Measurements from ENCODE around the gene GALNT5. TPM values are rescaled to one million over a fixed set of nuclear protein-coding genes. Genes with fewer than 3 reads are reported as not detected.
"Not testable (repeated sequence)": the region's sequence is repeated elsewhere in the genome, so short reads cannot be mapped to it uniquely, and the experiment has no call there.

GALNT5 gene
- total RNA-seq, 1 donor from 2014 or later, result 0.35 TPM

DNA sequence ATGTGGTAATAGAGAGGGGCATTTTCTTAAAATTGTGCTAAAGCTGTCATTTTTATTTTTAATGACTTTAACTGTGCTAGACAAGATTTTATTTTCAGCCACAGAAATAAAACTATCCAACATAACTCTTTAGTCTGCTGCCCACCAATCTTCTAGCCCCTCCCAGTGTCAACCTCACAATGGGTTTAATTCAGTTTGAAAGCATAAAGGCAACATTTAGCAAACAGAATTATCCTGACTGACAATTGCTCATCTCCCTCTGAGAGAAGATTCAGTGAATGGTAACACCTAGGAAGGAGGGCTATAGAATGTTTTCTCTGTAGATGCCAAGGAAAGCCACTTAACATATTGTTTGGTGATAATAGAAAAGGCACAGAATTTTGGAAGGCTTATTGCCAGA is 62.9 kb downstream of the GALNT5 start:
- no peak for DNase-seq (ENCODE audit: low spot score)
- intact Hi-C loops (cut with DNase I), result no loop called here

DNA sequence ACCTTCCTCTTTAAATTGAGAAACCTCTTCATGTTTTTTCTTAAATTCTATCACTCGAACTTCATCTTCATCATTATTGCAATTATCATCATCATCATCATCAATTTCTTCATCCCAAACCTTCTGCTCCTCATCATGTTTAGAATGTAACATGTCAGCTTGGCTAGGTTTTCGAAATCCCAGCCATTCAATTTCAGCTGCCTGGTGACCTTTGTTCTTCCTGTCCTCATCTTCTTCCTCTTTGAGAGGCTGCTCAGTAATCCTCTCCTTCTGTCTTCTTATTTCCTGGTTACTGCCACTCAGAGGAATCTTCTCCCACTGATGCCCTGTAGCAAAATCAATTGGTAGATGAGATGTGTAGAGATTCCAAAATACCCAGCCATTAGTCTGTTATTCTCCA is 64.0 kb downstream of the GALNT5 start:
- intact Hi-C loops (cut with DNase I), result no loop called here
- DNase-seq (ENCODE audit: low spot score), result no peak

DNA sequence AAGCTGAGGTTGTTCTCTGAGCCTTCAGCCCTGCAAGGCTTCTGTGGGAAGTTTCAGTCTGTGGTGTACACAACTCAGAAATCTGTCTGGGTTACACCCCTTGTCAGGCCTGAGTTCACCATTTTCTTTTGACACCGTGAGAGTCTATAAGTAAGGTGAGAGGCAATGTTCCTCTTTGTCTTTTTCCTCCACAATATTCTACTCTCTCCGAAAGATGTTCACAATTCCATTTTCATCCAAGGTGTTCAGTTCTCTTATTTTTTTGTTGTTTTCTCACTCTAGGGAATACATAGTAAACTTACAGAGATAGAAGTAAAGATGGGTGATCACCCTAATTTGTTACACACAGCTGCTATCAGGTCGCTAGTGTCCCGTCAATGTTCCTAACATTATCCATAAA is 64.9 kb downstream of the GALNT5 start:
- no peak for DNase-seq (ENCODE audit: low spot score)
- intact Hi-C loops (cut with DNase I), result no loop called here

DNA sequence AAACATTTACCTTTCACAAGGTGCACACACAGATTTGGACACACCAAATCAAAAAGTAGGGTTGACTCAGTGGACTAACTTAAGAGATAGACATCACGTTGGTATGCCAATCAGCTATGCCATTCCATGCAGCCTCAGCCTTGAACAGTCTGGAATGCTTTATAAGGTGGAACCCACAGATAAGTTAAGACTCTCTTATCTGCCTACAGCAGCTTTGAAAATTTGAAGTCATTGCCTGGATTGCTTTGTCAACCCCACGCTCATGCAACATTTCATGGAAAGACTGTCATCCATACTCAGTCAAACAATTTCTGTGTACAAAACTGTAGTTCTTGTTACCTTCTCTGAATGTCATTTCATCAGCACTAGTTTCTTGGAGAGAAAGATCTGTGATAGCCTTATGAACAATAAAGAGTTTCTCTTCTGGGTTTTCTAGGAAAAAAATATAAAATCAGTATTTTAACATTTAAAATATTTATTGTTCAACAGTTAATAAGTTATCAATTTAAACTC is 66.9 kb downstream of the GALNT5 start:
- DNase-seq (ENCODE audit: low spot score), result no peak
- intact Hi-C loops (cut with DNase I), result no loop called here

DNA sequence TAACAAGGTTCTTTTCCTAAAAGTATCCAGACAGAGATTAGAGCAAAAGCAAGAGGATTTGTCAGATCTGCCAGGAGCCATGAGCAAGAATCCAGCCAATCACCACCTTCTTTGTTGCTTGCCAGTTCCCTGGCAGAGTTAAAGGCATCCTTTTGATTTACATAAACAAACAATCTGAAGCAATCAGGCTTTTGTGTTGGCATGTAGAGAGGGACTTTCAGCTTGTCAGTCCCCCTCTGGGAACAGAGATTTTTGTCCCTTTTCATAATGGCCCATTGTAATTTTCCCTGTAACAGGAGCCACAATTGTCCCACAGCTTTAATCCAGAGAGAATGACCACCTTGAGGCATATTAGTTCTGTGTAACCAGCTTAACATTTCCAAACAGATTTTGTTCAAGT is 68.3 kb downstream of the GALNT5 start, which contains the start of gene ERMN:
Gene ERMN (minus strand): TSS at position 39 of the 400 bp plus-strand sequence. CDS start 182 bp downstream, outside the sequence.
- intact Hi-C loops (cut with DNase I), result loop anchor here (5.0 kb wide), 1 partner anchor 167 kb away; no protein-coding TSS in a partner anchor
- DNase-seq (ENCODE audit: low spot score), result no peak

DNA sequence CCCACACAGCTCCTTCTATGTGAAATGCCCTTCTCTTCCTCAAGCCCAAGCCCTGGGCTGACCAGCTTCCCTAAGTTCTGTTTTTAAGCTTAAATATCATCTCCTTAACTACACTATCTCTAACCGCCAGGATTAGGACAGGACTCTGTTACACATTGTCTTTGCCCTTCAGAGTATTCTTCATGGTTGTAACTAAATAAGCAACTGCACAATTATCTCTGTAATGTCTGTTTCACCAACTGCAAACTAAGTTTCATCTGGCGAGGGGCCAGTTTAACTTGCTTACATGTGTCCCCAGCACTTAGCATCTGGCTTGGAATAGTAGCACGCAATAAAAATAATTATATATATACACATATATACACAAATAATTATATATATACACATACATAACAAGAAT is 69.2 kb downstream of the GALNT5 start:
- intact Hi-C loops (cut with DNase I), result loop anchor here (5.0 kb wide), 1 partner anchor 166 kb away; no protein-coding TSS in a partner anchor
- no peak for DNase-seq (ENCODE audit: low spot score)

DNA sequence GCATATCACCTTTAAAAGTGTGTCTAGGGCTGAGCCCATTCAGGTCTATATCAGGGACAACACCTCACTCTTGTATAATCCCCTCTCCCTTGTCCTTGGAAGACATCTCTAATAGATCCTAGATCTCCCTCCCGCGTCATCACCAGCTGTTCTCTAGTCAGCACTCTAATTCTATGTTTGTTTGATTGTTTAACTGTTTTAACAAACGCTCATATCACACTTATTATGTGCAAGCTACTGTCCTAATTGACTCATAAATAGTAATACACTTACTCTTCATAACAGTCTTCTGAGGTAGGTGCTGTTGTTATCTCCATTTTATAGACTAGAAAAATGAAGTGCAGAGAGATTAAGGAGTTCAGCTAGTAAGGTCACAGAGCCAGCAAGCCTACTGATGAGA is 69.7 kb downstream of the GALNT5 start:
- intact Hi-C loops (cut with DNase I), result loop anchor here (5.0 kb wide), 1 partner anchor 165 kb away; no protein-coding TSS in a partner anchor
- no peak for DNase-seq (ENCODE audit: low spot score)

DNA sequence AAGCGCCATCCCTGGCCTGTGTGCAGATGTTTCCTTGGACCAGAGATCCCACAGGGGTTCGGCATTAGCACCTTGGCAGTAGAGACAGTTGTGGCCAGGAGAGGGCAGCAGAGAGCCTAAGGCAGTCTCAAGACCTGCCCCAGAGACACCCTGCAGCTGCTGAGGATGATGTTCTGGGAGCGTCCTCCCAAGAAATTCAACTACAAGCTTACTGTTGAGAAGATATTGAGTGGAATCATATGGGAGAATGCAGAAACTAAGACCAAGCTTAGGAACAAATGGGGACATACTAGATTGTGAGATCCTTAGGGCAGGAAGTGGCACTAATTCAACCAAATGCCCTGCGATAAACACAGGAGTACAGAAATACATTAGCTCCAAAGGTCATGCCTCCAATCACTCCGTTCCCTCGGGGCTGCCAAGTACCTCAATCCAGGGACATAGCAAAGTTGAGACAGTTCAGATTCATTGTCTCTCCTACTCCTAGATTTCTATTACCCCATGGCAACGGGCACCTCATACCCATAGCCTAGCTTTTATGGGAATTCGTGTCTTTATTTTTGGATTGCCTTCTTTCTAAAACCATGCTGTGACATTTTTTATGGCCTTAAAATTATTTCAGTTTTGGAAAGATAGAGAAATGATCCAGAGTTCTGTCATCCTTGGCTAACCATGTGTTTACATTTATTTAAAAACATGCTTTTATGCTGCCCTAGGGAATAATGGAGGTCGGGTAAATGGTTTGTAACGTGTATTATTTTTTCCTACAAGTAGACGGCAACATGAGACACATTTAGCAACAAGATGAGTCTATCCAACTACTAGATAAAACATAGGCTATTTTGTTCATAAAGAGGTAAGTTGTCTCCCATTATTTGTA is 70.4 kb downstream of the GALNT5 start:
- intact Hi-C loops (cut with DNase I), result loop anchor here (5.0 kb wide), 1 partner anchor 164 kb away; no protein-coding TSS in a partner anchor
- peak; percentile 88 for DNase-seq (ENCODE audit: low spot score)

DNA sequence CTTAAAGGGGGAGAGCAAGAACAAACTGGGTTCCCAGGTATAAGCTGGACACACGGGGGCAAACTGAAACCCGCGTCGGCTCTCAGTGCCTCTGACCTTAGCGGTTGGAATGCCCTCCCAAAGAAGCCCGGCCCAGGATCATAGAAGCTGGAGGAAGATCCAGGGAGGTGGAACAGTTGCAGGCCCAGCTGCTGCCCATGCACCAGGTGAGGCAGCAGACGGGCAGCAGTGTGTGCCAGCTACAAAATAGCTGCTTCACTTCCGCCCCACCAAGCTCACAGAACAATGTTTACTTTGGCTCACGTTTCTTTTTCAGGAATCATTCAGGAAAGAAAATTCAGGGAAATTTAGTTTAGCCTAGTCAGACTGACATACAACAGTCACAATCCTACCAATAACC is 72.0 kb downstream of the GALNT5 start:
- intact Hi-C loops (cut with DNase I), result loop anchor here (5.0 kb wide), 1 partner anchor 163 kb away; no protein-coding TSS in a partner anchor

DNA sequence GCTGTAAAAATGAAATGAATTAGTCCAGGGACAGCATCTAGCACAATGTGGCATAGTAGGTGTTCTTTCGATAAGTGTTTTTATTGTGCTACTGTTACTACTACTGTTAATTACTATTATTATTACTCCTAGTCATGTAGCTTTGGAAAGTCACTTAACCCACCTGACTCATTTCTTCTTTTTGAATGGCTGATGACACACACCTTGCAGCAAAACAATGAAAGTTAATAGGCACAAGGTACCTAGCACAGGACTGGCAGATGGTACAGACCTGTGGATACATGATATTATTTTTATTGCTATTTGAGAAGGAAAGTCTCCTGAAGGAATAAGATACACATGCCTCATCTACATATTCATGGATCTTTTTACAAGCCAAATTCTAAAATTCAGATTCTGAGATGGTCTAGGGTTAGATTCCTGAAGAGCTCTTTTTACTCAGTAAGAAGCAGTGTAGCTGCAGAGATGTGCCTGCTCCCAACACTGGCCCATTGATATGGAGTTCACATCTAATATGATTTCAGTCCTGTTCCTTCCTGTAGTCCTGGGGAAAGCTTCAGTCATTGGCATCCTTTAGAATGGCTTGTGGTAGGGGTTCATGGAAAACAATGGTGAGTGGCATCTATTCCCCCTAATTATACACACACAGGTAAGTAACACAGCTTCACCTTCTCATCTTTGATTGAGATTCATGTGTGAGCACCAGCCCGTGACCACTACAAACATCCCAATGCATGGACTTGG is 76.0 kb downstream of the GALNT5 start:
- no peak for DNase-seq (ENCODE audit: low spot score)
- intact Hi-C loops (cut with DNase I), result no loop called here

More for the DNA sequence above, 72.0 kb downstream of the GALNT5 start:
- DNase-seq (ENCODE audit: low spot score), result no peak

DNA sequence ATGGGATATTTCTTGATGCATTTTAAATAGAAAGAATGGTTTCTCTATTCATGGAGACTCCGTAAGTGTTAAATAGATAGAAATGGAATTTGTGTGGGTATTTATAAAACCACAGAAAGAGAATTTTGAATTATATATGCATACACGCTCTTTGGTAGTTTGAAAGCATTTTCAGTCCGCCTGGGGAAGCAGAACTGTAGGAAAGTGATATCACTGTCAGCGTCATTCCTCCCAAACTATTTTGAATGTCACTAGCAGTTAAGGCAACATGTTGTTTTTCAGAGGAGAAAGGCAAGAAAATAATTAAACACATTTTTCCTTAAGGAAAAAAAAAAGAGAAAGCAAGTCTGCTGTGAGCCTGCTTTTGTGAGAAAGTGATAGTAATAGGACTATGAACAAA is 76.8 kb downstream of the GALNT5 start:
- DNase-seq (ENCODE audit: low spot score), result no peak
- intact Hi-C loops (cut with DNase I), result no loop called here

DNA sequence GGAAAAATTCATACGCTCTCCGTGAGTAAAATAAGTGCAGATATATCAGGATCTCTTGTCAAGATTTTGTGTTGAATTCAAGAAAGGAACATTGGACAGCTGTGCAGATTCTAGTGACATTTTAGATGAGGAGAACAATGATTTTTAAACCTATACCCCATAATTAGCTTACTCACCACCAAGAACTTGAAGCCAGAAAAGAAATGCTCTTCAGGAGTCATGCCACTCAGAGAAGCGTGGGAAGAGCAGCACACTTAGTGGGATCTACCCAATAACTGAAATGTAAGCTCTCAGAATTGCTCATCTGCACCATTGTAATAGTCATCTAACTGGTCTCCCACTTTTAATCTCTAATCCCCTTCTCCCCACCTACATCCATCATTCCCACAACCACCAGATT is 77.3 kb downstream of the GALNT5 start:
- intact Hi-C loops (cut with DNase I), result no loop called here
- DNase-seq (ENCODE audit: low spot score), result no peak

DNA sequence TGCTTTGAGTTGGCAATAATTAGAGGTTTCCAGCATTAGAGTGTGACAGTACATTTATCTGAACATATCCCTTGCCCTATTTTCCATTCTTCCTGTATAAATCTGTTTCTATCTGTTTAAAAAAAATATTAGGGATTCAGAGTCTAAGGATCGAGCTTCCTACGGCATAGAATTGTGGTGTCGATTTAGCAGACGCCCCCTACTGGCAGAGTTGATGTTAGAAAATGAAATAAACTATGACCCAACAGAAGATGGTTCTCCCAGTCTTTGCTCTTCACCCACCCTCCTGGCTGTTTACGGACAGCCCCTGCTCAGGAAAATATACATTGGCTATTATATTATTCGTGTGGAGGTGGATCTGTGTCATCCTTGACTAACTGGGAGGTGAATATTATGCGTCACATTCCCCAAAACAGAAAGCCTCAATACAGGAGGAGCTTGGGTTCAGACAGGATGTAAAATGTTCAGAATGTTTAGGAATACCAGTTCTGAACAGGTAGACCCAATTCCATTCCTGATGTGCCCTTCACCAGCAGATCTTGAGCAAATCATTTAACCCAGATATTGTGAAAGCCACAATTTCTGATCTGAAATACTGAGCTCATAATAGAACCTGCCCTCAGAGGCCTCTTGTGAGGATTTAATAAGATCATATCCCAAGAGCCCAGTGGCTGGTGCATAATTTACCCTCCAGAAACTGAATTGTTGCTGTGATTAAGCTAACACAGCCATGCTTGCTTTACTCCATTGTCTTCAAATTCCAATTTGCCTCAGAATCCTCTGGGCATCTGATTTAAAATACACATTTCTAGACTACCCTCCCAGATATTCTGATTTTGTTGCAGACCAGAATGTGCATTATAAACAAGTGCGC is 78.9 kb downstream of the GALNT5 start:
- intact Hi-C loops (cut with DNase I), result no loop called here
- DNase-seq (ENCODE audit: low spot score), result no peak

DNA sequence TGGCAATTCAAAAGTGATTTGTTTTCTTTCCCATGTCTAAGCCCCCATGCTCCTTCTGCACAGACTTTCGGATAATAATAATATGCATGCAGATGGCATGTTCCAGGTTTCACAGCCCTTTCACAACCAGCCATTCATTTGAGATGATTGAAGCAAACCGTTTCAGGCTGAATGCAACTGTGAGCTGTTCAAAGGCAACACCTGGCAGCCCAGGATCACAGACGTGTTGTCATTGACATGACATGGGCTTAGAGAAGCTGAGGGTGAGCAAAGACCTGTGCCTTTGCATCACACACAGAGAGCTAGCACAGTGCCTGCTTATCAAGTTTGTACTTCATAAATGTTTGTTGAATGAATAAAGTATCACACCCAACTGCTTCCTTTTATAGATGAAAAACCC is 80.5 kb downstream of the GALNT5 start:
- no peak for DNase-seq (ENCODE audit: low spot score)
- intact Hi-C loops (cut with DNase I), result no loop called here

DNA sequence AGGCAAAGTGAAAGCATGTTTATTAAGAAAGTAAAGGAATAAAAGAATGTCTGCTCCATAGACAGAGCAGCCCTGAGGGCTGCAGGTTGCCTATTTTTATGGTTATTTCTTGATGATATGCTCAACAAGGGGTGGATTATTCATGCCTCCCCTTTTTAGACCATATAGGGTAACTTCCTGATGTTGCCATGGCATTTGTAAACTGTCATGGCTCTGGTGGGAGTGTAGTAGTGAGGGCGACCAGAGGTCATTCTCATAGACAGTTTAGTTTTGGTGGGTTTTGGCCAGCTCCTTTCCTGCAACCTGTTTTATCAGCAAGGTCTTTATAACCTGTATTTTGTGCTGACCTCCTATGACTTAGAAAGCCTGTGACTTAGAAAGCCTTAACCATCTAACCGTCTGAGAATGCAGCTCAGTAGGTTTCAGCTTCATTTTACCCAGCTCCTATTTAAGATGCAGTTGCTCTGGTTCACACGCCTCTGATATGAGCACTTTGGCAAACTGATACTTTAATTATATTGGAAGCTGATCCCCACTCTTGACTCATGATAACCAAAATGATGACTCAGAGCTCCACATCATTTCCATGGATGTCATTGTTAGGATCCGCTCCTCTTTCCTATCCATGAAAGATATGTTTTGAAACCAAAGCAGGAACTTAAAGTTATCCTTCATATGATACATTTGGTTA is 82.6 kb downstream of the GALNT5 start:
- intact Hi-C loops (cut with DNase I), result no loop called here
- DNase-seq (ENCODE audit: low spot score), result no peak

DNA sequence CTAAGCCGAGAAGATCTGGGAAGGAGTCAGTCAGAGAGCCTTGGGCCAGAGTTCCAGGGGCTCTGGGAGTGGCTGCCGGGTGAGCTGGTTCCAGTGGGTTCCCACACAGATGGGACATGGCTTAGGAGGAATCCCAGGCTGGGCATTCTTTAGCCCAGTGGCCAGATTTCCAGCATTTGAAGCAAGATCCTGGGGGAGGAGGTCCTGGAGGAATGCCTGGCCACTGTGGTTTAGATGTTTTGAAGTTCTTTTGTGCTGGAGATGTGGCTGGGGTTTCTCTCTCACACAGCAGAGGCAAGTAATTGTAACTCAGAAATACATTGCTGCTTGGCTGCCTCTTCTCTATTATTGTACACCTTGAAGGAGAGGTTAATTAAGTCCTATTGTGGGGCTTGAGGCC is 83.9 kb downstream of the GALNT5 start:
- intact Hi-C loops (cut with DNase I); DNase-seq (ENCODE audit: low spot score): not testable (repeated sequence)

DNA sequence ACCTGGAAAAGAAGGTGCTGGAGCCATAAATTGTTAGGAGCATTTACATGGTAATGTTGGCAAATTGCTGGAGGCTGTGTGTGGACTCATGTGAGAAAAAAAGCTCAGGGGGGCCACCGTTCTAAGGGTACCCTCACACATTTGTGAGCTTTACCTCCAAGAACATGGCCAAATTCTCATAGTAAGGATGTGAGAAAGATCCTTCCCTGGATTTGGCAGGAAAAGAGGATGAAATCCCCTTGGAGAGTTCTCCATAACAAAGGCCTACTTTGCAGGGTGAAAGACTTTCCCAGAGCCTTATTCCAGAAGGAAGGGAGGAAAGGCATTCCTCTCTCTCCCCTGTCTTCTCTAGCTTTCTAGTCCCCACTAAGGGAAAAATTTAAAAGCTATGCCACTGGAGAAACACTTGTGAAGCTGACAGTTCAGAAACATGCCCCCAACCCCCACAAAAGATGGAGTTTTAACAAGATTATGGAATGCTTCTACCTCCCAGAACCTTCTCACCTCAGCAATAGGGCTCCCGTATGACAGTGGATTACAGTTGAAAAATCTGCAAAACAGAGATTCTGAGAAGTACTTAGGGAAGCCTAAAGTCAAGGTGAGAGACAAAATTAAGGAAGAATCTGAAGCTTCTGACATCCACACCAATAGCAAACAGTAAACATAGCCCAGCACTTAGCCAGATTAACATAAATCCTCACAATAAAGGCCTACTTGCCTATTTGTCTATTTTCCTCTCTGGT is 88.3 kb downstream of the GALNT5 start:
- intact Hi-C loops (cut with DNase I), result no loop called here
- DNase-seq (ENCODE audit: low spot score), result no peak

DNA sequence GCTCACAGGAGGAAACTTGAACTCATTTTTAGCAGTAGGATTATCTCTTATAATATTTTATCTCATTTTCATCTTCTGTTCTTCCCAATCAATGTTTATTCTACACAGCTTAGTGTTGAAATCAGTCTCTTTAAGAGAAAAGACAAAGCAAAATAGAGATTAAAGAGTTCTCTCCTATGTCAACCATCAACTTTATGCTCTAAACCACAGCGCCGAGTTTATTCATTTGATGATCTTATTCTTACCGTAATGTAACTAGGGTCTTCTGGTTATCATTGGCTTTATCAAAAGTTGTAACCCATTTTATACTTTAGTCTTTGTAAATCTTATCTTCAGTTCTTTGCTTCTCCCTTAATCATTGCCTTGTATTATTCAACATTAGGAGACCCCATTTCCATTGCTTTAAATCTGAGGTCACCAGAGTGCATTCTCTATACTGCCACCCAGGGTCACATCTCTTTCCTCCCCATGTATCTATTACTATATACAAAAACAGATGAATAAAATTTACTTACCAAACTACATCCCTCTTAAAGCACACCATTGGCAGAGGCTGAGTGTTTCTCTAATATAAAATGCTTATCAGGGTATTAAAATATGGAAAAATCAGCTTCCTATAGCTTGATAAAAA is 90.9 kb downstream of the GALNT5 start:
- intact Hi-C loops (cut with DNase I), result no loop called here

More for the DNA sequence above, 90.9 kb downstream of the GALNT5 start:
- no peak for DNase-seq (ENCODE audit: low spot score)
